OCI-LY1 (cell line): ENCODE measurements around the gene FGD4.

ENCODE experiments used
- H2AFZ ChIP-seq: fragments of 200-600 bp; sonication (generic), shearing (Covaris generic); 2 replicates; pipeline ENCODE4 v1.6.0; 2014; ENCODE audit warnings: antibody characterized with exemption, mild to moderate bottlenecking, low read length
- H3F3A ChIP-seq: fragments of 200-600 bp; sonication (generic), shearing (Covaris generic); 2 replicates; pipeline ENCODE4 v1.6.0; 2014; ENCODE audit warnings: mild to moderate bottlenecking, antibody characterized with exemption, low read length, moderate library complexity; ENCODE audit not compliant: insufficient read depth
- H3K27ac ChIP-seq: fragments of 200-600 bp; sonication (generic); 2 replicates; pipeline ENCODE4 v1.5.1; 2014; ENCODE audit warnings: low read length, mixed run types, mild to moderate bottlenecking, low read depth; ENCODE audit not compliant: poor library complexity, severe bottlenecking
- H3K27me3 ChIP-seq: fragments of 200-600 bp; sonication (generic); 2 replicates; pipeline ENCODE4 v1.6.0; 2014; ENCODE audit warnings: antibody characterized with exemption, mild to moderate bottlenecking, low read length, moderate library complexity; ENCODE audit not compliant: insufficient read depth
- H3K36me3 ChIP-seq: fragments of 200-600 bp; sonication (generic); 2 replicates; pipeline ENCODE4 v1.6.1; 2014; ENCODE audit warnings: mild to moderate bottlenecking, antibody characterized with exemption, low read length, moderate library complexity, mixed read lengths; ENCODE audit not compliant: insufficient read depth
- H3K4me1 ChIP-seq: fragments of 200-600 bp; sonication (generic); 2 replicates; pipeline ENCODE4 v1.5.1; 2014; ENCODE audit warnings: mild to moderate bottlenecking, low read length, moderate library complexity; ENCODE audit not compliant: insufficient read depth, severe bottlenecking
- H3K4me2 ChIP-seq: fragments of 200-600 bp; sonication (generic), shearing (Covaris generic); 2 replicates; pipeline ENCODE4 v1.6.1; 2014; ENCODE audit warnings: low read length
- H3K4me3 ChIP-seq: fragments of 200-600 bp; sonication (generic); 2 replicates; pipeline ENCODE4 v1.5.1; 2014; ENCODE audit warnings: low read length, low read depth, mild to moderate bottlenecking, mixed read lengths; ENCODE audit not compliant: poor library complexity, severe bottlenecking
- H3K79me2 ChIP-seq: fragments of 200-600 bp; shearing (Covaris generic); 2 replicates; pipeline ENCODE4 v1.6.1; 2016; ENCODE audit warnings: mixed run types, low read length, mixed read lengths; ENCODE audit not compliant: insufficient read depth
- H3K9ac ChIP-seq: fragments of 200-600 bp; sonication (generic), shearing (Covaris generic); 2 replicates; pipeline ENCODE4 v1.6.1; 2014; ENCODE audit warnings: mild to moderate bottlenecking, low read length, mixed read lengths
- H3K9me2 ChIP-seq: fragments of 200-600 bp; sonication (generic), shearing (Covaris generic); 2 replicates; pipeline ENCODE4 v1.6.1; 2014; ENCODE audit warnings: low read depth, mild to moderate bottlenecking, low read length, mixed read lengths
- H3K9me3 ChIP-seq: fragments of 200-600 bp; shearing (Covaris generic); 2 replicates; pipeline ENCODE4 v1.6.1; 2014; ENCODE audit warnings: low read length, mixed read lengths
- H4K20me1 ChIP-seq: fragments of 200-600 bp; sonication (generic), shearing (Covaris generic); 2 replicates; pipeline ENCODE4 v1.6.0; 2016; ENCODE audit warnings: mild to moderate bottlenecking, low read length; ENCODE audit not compliant: insufficient read depth
- CTCF ChIP-seq: fragments of 200-600 bp; sonication (generic), shearing (Covaris generic); IDR thresholded peaks from 2 replicates; pipeline ENCODE4 v1.5.1; 2017; ENCODE audit warnings: mild to moderate bottlenecking, antibody characterized with exemption, low read length, moderate library complexity, mixed read lengths
- EZH2 ChIP-seq: fragments of 200-600 bp; sonication (generic), shearing (Covaris generic); IDR thresholded peaks from 2 replicates; pipeline ENCODE4 v1.8.0; 2017; ENCODE audit warnings: borderline replicate concordance, mixed run types, mild to moderate bottlenecking, antibody characterized with exemption, low read length, moderate library complexity, mixed read lengths

The FGD4 gene

GRCh38 chr12:32454866-32455265, 55.5 kb downstream of the FGD4 start:
- Histone ChIP-seq H3K9ac (no peak overlapping the region), H3K36me3 (no peaks in the 10 kb centered on the region), H3K9me2 (no peaks in the 10 kb centered on the region), H3K4me3 (no peak overlapping the region), H3K4me1 (peaks cover 29% of the 10 kb centered on the region), H4K20me1 (no peaks in the 10 kb centered on the region), H3K9me3 (no peaks in the 10 kb centered on the region), H3K79me2 (no peaks in the 10 kb centered on the region), H3F3A (no peaks in the 10 kb centered on the region), H2AFZ (no peak overlapping the region), H3K4me2 (no peak overlapping the region), H3K27ac (no peak overlapping the region), H3K27me3 (no peaks in the 10 kb centered on the region)
- TF ChIP-seq EZH2 (no peak), CTCF (no peak)

- no peak for TF ChIP-seq EZH2
- peak; percentile 72 for TF ChIP-seq CTCF
- H3K4me3 ChIP-seq: peak overlapping the region; percentile 47
- H3K36me3 ChIP-seq: no peaks in the 10 kb centered on the region
- no peaks in the 10 kb centered on the region for H4K20me1 ChIP-seq
- H3K79me2 ChIP-seq: no peaks in the 10 kb centered on the region
- no peak overlapping the region; the same call in 1 of the 2 replicates for H3K9ac ChIP-seq
- H3K9me2 ChIP-seq: no peaks in the 10 kb centered on the region
- H3K27ac ChIP-seq: peak overlapping the region; percentile 48
- H3K4me1 ChIP-seq: peaks cover 29% of the 10 kb centered on the region
- H3F3A ChIP-seq: no peaks in the 10 kb centered on the region
- peak overlapping the region; percentile 80 for H3K4me2 ChIP-seq
- H3K27me3 ChIP-seq: no peaks in the 10 kb centered on the region
- no peaks in the 10 kb centered on the region for H3K9me3 ChIP-seq
- H2AFZ ChIP-seq: no peak overlapping the region
Measured at GRCh38 chr12:32455607-32456071, 56.3 kb downstream of the FGD4 start.

- Histone ChIP-seq H3K36me3 (no peaks in the 10 kb centered on the region), H3K27me3 (no peaks in the 10 kb centered on the region), H3K79me2 (no peaks in the 10 kb centered on the region), H3K9me3 (no peaks in the 10 kb centered on the region), H3K9ac (no peak overlapping the region), H3K27ac (peak overlapping the region; percentile 19), H3K4me1 (peaks cover 36% of the 10 kb centered on the region), H4K20me1 (no peaks in the 10 kb centered on the region), H3K9me2 (no peaks in the 10 kb centered on the region), H3K4me3 (no peak overlapping the region), H2AFZ (no peak overlapping the region), H3K4me2 (no peak overlapping the region), H3F3A (no peaks in the 10 kb centered on the region)
- TF ChIP-seq CTCF (no peak), EZH2 (no peak)
Measured at GRCh38 chr12:32457251-32458025, 58.1 kb downstream of the FGD4 start.
